ENCODE data around the gene TMEM223. TPM values are rescaled to one million over a fixed set of nuclear protein-coding genes. Genes with fewer than 3 reads are reported as not detected.

TMEM223 gene
- polyA plus RNA-seq, 3 donors, result 5.7 to 20.4 (median 19.6) TPM

DNA sequence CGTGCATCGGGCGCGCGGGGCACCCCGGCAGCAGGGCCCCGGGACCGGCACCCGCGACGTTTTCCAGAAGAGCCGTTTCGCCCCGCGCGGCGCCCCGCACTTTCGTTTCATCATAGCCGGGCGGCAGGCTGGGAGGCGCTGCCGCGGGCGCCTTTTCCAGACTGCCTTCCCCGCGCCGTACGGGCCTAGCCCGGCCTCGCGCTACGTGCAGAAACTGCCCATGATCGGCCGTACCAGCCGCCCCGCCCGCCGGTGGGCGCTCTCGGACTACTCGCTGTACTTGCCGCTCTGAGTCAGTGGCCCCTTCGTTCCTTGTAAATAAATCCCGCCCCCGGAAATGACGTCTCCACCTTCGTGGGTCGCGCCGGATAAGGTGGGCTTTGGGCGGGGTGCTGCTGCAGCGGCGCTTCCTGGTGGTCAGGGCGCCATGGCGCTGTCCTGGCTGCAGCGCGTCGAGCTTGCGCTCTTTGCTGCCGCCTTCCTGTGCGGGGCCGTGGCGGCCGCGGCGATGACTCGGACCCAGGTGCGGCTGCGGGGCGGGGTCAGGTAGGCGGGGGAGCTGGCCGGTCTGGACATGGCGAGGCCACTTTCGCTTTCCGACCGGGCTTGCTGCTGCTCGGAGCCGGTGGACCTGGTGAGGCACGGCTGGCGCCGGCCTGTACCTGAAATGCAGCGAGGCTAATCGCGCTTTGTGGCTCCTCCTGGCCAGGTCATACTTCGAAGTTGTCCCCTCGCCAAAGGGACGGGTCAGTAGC is 4.6 kb downstream of the TMEM223 start, which contains the start of gene TMEM179B:
TSS of gene TMEM179B (plus strand) at position 398 of the 755 bp plus-strand sequence. CDS start at position 428, 30 bp downstream.
- H2AFZ ChIP-seq (ENCODE audit: insufficient read depth, low read depth, low read length, poor library complexity, severe bottlenecking), result peak within 1 kb of the TSS; percentile 93

More for the DNA sequence above, 4.6 kb downstream of the TMEM223 start, which contains the start of gene TMEM179B:
- Mint-ChIP-seq H3K36me3 (peaks cover 25 to 37% of the 10 kb centered on the region in 2 donors), H3K4me3 (peak within 1 kb of the TSS; percentile 91 to 93), H3K27ac (peak within 1 kb of the TSS; percentile 92 to 98 (median 96)), H3K9me3 (peaks cover 0 to 3% (median 0%) of the 10 kb centered on the region in 7 donors), H3K4me1 (peaks cover 46% of the 10 kb centered on the region), H3K27me3 (ENCODE audit: low read depth in 3 of 3) (no peaks in the 10 kb centered on the region)
- peaks cover 14% of the 10 kb centered on the region for H4K20me1 ChIP-seq (ENCODE audit: insufficient read depth, low read length)
- H3K79me2 ChIP-seq (ENCODE audit: insufficient read depth, low read length), result peaks cover 66% of the 10 kb centered on the region
- H3K27ac ChIP-seq (ENCODE audit: low read depth in 1 of 2, low read length in 2 of 2), result peak within 1 kb of the TSS; percentile 83 to 98
- peak within 1 kb of the TSS; percentile 77 to 100 (median 84) for H3K4me3 ChIP-seq (replicated peaks in 1 of 3; ENCODE audit: low read depth in 2 of 3, low read length in 3 of 3)
- no peaks in the 10 kb centered on the region for H3K9me3 ChIP-seq (replicated peaks in 1 of 2; ENCODE audit: control insufficient read depth in 1 of 2, insufficient read depth in 1 of 2, low read length in 2 of 2)
- H3K4me2 ChIP-seq (replicated peaks; ENCODE audit: extremely low read depth, low read length, poor library complexity, severe bottlenecking), result peak within 1 kb of the TSS; percentile 95
- no peaks in the 10 kb centered on the region for H3K27me3 ChIP-seq (ENCODE audit: control insufficient read depth in 2 of 2, insufficient read depth in 2 of 2, low read length in 2 of 2)
- WGBS (ENCODE audit: insufficient coverage), result under 1% methylated on average over 88 of the region's 88 CpGs
- intact Hi-C loops (cut with micrococcal nuclease), result loop anchor here (1.0 to 10.0 kb wide), 7 partner anchors 26 to 192 kb away; partner anchors contain the start of genes POLR2G (in 1 of the 2), STX5 (in 1 of the 2), TEX54 (in 1 of the 2) and TUT1 (in 1 of the 2)
- peak; percentile 97 to 98 (median 97) for DNase-seq
- TF ChIP-seq, protein P1, sequence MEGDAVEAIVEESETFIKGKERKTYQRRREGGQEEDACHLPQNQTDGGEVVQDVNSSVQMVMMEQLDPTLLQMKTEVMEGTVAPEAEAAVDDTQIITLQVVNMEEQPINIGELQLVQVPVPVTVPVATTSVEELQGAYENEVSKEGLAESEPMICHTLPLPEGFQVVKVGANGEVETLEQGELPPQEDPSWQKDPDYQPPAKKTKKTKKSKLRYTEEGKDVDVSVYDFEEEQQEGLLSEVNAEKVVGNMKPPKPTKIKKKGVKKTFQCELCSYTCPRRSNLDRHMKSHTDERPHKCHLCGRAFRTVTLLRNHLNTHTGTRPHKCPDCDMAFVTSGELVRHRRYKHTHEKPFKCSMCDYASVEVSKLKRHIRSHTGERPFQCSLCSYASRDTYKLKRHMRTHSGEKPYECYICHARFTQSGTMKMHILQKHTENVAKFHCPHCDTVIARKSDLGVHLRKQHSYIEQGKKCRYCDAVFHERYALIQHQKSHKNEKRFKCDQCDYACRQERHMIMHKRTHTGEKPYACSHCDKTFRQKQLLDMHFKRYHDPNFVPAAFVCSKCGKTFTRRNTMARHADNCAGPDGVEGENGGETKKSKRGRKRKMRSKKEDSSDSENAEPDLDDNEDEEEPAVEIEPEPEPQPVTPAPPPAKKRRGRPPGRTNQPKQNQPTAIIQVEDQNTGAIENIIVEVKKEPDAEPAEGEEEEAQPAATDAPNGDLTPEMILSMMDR (IDR thresholded peaks at IDR 0.05), result peak; percentile 74
- H3K4me1 ChIP-seq (ENCODE audit: control insufficient read depth in 1 of 2, insufficient read depth in 2 of 2, low read length in 2 of 2), result peaks cover 30 to 55% of the 10 kb centered on the region in 2 donors
- peak within 1 kb of the TSS; percentile 98 for H3K9ac ChIP-seq (ENCODE audit: insufficient read depth, low read length, poor library complexity, severe bottlenecking)
- peaks cover 28 to 32% of the 10 kb centered on the region in 2 donors for H3K36me3 ChIP-seq (replicated peaks in 1 of 2; ENCODE audit: control insufficient read depth in 1 of 2, insufficient read depth in 2 of 2, low read length in 2 of 2)

All from CD14-positive monocyte (primary cell).